Hepatocyte (in vitro differentiated cells): ENCODE measurements around the gene CPNE6. TPM values are rescaled to one million over a fixed set of nuclear protein-coding genes. Genes with fewer than 3 reads are reported as not detected.

ENCODE experiments used
- DNase-seq: peaks from one replicate; pipeline ENCODE4 v3.0.0-alpha.2; 2016; ENCODE audit warnings: low spot score
- H2AFZ ChIP-seq: fragments of 200-600 bp; sonication (generic); 2 replicates; pipeline ENCODE4 v1.6.0; 2016; ENCODE audit warnings: antibody characterized with exemption, mild to moderate bottlenecking
- H3K27ac ChIP-seq: fragments of 200-600 bp; sonication (generic); 2 replicates; pipeline ENCODE4 v1.5.1; 2016; ENCODE audit warnings: mild to moderate bottlenecking
- H3K27me3 ChIP-seq: fragments of 200-600 bp; sonication (generic); 2 replicates; pipeline ENCODE4 v1.6.1; 2016
- H3K36me3 ChIP-seq: fragments of 200-600 bp; sonication (generic); replicated peaks from 2 replicates; pipeline ENCODE4 v1.5.1; 2016; ENCODE audit warnings: low read depth; ENCODE audit not compliant: insufficient read depth
- H3K4me1 ChIP-seq: fragments of 200-600 bp; sonication (generic); 2 replicates; pipeline ENCODE4 v1.5.1; 2016; ENCODE audit warnings: mild to moderate bottlenecking, moderate library complexity; ENCODE audit not compliant: insufficient read depth
- H3K4me2 ChIP-seq: fragments of 200-600 bp; sonication (generic); 2 replicates; pipeline ENCODE4 v1.6.0; 2016
- H3K4me3 ChIP-seq: fragments of 200-600 bp; sonication (generic); 2 replicates; pipeline ENCODE4 v1.5.1; 2016; ENCODE audit warnings: mild to moderate bottlenecking
- H3K79me2 ChIP-seq: fragments of 200-600 bp; sonication (generic); 2 replicates; pipeline ENCODE4 v1.6.0; 2017; ENCODE audit warnings: mild to moderate bottlenecking
- H3K9me2 ChIP-seq: fragments of 200-600 bp; sonication (generic); replicated peaks from 2 replicates; pipeline ENCODE4 v1.6.0; 2017; ENCODE audit warnings: mild to moderate bottlenecking; ENCODE audit not compliant: insufficient read depth
- H3K9me3 ChIP-seq: fragments of 200-600 bp; sonication (generic); 2 replicates; pipeline ENCODE4 v1.5.1; 2016; ENCODE audit warnings: low read depth, mild to moderate bottlenecking
- H4K20me1 ChIP-seq: fragments of 200-600 bp; sonication (generic); 2 replicates; pipeline ENCODE4 v1.6.0; 2016; ENCODE audit warnings: mild to moderate bottlenecking; ENCODE audit not compliant: insufficient read depth, poor library complexity, severe bottlenecking
- EZH2 ChIP-seq: fragments of 200-600 bp; sonication (generic); IDR thresholded peaks from 2 replicates; pipeline ENCODE4 v1.6.1; 2016; ENCODE audit warnings: antibody characterized with exemption, mild to moderate bottlenecking, borderline replicate concordance
- EZH2phosphoT487 ChIP-seq: fragments of 200-600 bp; sonication (generic); IDR thresholded peaks from one replicate; pipeline ENCODE4 v1.6.1; 2018; ENCODE audit warnings: antibody characterized with exemption, mild to moderate bottlenecking, low read depth, moderate library complexity; ENCODE audit not compliant: unreplicated experiment, severe bottlenecking
- WGBS: methylation state at CpG from one replicate; pipeline ENCODE4 v1.1.6; 2016; ENCODE audit warnings: low lambda C conversion rate; ENCODE audit errors: missing lambda C conversion rate; 5-methylcytosine and 5-hydroxymethylcytosine counted together
- polyA plus RNA-seq: library from polyadenylated mRNA; unstranded; fragments of >200 nt; fragmentation: Nextera tagmentation; extraction: Ambion mirVana; gene quantifications from 2 replicates; pipeline ENCODE4 v1.2.1, GENCODE V29; 2016
- total RNA-seq: library from RNA; depleted of rRNA; stranded (reverse); fragments of >200 nt; gene quantifications from 2 replicates; pipeline ENCODE4 v1.2.3, GENCODE V29; 2014
- TF ChIP-seq, protein P1 (sequence below): fragments of 200-600 bp; sonication (generic); IDR thresholded peaks from 2 replicates; pipeline ENCODE4 v1.5.1; 2016; ENCODE audit warnings: antibody characterized with exemption, mild to moderate bottlenecking; ENCODE audit not compliant: poor library complexity

CPNE6 gene
- total and polyA plus RNA-seq, 2 experiments from 2014 or later, result not detected

DNA sequence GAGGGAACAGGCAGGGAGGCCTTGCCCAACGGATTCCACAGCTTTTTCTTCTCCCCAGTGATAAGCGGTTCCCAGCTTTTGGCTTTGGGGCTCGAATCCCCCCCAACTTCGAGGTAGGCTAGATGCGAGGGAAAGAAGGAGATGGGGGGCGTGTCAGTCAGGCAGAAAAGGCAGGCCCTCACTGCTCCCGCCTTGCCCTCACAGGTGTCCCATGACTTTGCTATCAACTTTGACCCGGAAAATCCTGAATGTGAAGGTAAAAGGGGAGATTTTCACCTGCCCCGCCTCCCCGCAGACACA is 4.9 kb downstream of the CPNE6 start:
- Histone ChIP-seq H3K79me2 (no peaks in the 10 kb centered on the region), H3K36me3 (no peaks in the 10 kb centered on the region), H3K9me3 (no peaks in the 10 kb centered on the region), H3K27ac (no peak overlapping the region), H2AFZ (no peak overlapping the region), H3K4me3 (no peak overlapping the region), H3K9me2 (no peaks in the 10 kb centered on the region), H3K27me3 (peaks cover 4% of the 10 kb centered on the region), H4K20me1 (no peaks in the 10 kb centered on the region), H3K4me1 (peaks cover 3% of the 10 kb centered on the region), H3K4me2 (no peak overlapping the region)
- TF ChIP-seq EZH2phosphoT487 (no peak), EZH2 (no peak)
- TF ChIP-seq, protein P1, sequence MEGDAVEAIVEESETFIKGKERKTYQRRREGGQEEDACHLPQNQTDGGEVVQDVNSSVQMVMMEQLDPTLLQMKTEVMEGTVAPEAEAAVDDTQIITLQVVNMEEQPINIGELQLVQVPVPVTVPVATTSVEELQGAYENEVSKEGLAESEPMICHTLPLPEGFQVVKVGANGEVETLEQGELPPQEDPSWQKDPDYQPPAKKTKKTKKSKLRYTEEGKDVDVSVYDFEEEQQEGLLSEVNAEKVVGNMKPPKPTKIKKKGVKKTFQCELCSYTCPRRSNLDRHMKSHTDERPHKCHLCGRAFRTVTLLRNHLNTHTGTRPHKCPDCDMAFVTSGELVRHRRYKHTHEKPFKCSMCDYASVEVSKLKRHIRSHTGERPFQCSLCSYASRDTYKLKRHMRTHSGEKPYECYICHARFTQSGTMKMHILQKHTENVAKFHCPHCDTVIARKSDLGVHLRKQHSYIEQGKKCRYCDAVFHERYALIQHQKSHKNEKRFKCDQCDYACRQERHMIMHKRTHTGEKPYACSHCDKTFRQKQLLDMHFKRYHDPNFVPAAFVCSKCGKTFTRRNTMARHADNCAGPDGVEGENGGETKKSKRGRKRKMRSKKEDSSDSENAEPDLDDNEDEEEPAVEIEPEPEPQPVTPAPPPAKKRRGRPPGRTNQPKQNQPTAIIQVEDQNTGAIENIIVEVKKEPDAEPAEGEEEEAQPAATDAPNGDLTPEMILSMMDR, result no peak
- 85% methylated on average over 10 of the region's 10 CpGs for WGBS
- DNase-seq, result no peak

DNA sequence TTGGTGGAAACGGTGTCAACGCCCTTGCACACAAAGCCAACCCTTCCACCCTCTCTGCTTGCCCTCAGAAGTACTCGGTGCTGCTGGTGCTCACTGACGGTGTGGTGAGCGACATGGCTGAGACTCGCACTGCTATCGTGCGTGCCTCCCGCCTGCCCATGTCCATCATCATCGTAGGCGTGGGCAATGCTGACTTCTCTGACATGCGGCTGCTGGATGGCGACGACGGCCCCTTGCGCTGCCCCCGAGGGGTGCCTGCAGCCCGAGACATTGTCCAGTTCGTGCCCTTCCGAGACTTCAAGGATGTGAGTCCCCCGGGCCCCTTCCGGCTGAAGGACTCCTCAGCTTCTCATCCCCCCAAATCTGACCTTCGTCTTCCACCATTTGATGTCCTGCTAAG is 5.7 kb downstream of the CPNE6 start:
- WGBS, result 94% methylated on average over 23 of the region's 23 CpGs
- Histone ChIP-seq H2AFZ (no peak overlapping the region), H3K9me2 (no peaks in the 10 kb centered on the region), H3K79me2 (no peaks in the 10 kb centered on the region), H3K4me2 (no peak overlapping the region), H3K36me3 (no peaks in the 10 kb centered on the region), H3K4me1 (peaks cover 3% of the 10 kb centered on the region), H3K27ac (no peak overlapping the region), H3K4me3 (no peak overlapping the region), H3K9me3 (no peaks in the 10 kb centered on the region), H3K27me3 (peaks cover 4% of the 10 kb centered on the region), H4K20me1 (no peaks in the 10 kb centered on the region)
- no peak for TF ChIP-seq EZH2
- no peak for TF ChIP-seq EZH2phosphoT487
- TF ChIP-seq, protein P1, result no peak
- no peak for DNase-seq

DNA sequence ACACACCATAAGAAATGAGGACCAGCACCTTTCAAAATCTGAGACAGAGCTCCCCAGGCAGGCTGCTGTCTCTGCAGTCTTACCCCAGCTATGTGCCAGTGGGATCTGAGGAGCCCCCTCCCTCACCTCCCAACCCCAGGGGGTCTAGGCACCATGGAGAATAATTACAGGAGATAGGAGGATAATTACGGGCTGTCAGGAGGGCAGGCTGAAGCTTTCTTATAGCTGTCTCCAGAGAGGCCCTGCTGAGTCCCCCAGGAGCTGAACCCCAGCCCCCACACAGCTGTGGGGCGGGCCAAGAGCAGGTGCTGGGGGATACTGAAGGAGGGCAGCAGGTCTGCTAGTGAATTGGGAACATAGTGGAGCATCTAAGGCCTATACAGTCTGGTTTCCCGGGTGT is 6.8 kb downstream of the CPNE6 start:
- no peak for DNase-seq
- no peak for TF ChIP-seq EZH2
- TF ChIP-seq, protein P1, result no peak
- H3K9me2 ChIP-seq, result no peaks in the 10 kb centered on the region
- 71% methylated on average over 3 of the region's 3 CpGs for whole genome bisulfite sequencing
- no peaks in the 10 kb centered on the region for H4K20me1 ChIP-seq
- H3K9me3 ChIP-seq, result no peaks in the 10 kb centered on the region
- H3K36me3 ChIP-seq, result no peaks in the 10 kb centered on the region
- peaks cover 3% of the 10 kb centered on the region for H3K4me1 ChIP-seq
- H3K27ac ChIP-seq, result no peak overlapping the region
- H3K27me3 ChIP-seq, result peaks cover 4% of the 10 kb centered on the region
- H3K4me2 ChIP-seq, result no peak overlapping the region
- no peak overlapping the region for H2AFZ ChIP-seq
- H3K79me2 ChIP-seq, result no peaks in the 10 kb centered on the region
- H3K4me3 ChIP-seq, result no peak overlapping the region

DNA sequence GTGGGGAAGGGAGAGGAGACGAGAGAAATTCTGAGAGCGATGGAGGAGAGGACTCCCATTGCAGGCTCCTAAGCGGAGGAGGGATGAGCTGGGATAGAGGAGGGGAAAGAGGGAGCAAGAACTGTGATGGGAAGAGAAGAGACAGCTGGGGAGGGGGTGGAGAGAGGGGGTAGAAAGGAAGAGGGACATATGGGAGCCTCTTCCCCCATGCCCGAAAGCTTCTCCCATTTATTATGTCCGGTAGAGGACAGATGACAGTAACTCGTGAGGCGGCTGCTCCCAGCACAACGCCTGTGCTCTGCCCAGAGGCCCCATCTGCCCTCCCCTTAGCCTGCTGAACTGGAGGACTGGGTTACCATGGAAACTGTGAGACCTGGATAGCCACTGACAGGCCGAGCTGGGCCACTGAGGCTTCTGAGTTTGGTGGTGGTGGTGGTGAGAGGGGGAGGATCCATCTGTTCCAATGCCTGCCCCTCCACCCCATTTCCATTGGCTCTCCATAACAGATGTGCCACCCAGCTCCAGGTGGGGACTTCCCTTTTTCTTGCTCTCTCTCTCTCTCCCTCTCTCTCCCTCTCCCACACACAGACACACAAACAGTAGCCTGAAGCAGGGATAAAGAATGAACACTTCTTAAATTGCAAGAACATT is 8.3 kb downstream of the CPNE6 start:
- Histone ChIP-seq H3K9me2 (no peaks in the 10 kb centered on the region), H3K79me2 (no peaks in the 10 kb centered on the region)

More for the DNA sequence above, 8.3 kb downstream of the CPNE6 start:
- Histone ChIP-seq H3K27me3 (peaks cover 4% of the 10 kb centered on the region), H3K27ac (no peak overlapping the region), H3K4me2 (no peak overlapping the region), H2AFZ (no peak overlapping the region), H3K9me3 (no peaks in the 10 kb centered on the region), H3K36me3 (no peaks in the 10 kb centered on the region), H3K4me1 (peaks cover 3% of the 10 kb centered on the region), H3K4me3 (no peak overlapping the region), H4K20me1 (no peaks in the 10 kb centered on the region)
- TF ChIP-seq EZH2phosphoT487, result no peak
- no peak for TF ChIP-seq EZH2
- TF ChIP-seq, protein P1, result no peak
- no peak for DNase-seq
- 71% methylated on average over 9 of the region's 9 CpGs for WGBS
